Measurements from ENCODE around the gene C17orf75.

C17orf75 gene

DNA sequence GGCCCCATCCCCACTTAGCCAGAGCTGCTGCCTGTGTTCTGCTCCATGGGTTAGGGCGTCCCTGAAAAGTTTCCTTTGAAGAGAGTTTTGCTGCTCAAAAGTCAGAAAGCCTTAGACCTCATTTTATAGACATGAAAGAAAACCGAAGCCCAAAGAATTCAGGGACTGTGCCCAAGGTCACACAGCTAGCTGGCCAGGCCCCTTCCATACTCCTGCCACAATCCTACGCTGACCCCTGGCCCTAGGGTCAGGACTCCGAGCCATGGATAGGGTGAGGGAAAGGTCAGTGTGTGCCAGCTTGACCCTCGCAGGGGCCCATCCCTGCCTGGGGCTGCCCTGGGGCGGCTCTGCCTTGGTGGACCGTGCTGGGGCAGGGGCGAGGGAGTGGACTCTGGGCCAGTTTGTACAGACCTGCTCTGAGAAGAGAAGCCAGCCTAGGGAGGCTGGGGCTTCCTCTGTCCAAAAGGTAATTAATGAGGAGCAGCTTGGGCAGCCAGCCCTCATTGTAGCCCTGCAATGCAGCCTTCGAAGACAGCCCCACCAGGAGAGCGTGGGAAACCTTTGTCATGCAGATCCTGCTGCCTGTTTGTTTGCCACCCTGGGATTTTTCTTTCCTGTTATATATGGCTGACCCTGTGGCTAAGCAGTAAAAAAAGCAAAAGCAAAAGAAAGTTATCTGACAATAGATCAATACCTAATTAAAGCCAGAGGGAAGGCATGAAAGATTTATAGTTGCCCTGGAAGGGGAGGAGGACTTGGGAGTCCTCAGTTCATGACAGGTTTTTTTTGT lies 38.9 kb downstream of the C17orf75 start:
- DNase-seq: no peak

- no peak for DNase-seq
Observed at GRCh38 chr17:32302037-32302436, 39.9 kb downstream of the C17orf75 start.

- DNase-seq: no peak
Observed at GRCh38 chr17:32299580-32300164, 42.3 kb downstream of the C17orf75 start.

GRCh38 chr17:32298721-32299579 lies 43.0 kb downstream of the C17orf75 start:
- DNase-seq: no peak

- DNase-seq: no peak
Observed at GRCh38 chr17:32298298-32298697, 43.7 kb downstream of the C17orf75 start.

GRCh38 chr17:32297860-32298259 lies 44.1 kb downstream of the C17orf75 start:
- no peak for DNase-seq

DNA sequence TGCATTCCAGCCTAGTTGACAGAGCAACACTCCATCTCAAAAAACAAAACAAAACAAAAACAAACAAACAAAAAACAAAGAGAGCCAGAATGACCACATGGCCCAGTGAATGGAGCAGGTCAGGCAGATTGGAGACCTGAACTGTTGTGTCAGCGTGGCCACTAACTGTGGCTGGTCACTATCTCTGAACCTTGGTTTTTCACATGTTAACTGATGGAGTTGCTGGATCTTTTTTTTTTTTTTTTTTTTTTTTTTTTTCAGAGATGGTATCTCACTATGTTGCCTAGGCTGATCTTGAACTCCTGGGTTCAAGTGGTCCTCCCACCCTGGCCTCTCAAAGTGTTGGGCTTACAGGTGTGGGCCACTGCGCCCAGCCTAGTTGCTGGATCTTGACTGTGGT lies 44.5 kb downstream of the C17orf75 start:
- DNase-seq: no peak

- no peak for DNase-seq
Observed at GRCh38 chr17:32292094-32292493, 49.9 kb downstream of the C17orf75 start.

GRCh38 chr17:32289471-32290070 lies 52.4 kb downstream of the C17orf75 start:
- DNase-seq: no peak

DNA sequence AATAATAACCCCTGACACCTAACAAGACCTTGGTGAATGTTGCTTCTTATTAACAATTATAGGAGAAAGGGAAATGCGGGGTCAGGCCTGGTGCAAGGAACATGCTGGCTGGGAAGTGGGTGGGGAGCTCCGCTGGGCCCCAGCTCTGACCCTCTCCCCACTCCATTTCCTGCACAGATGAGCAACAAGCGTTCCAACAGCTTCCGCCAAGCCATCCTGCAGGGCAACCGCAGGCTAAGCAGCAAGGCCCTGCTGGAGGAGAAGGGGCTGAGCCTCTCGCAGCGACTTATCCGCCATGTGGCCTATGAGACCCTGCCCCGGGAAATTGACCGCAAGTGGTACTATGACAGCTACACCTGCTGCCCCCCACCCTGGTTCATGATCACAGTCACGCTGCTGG lies 53.4 kb downstream of the C17orf75 start:
- no peak for DNase-seq

- DNase-seq: no peak
Observed at GRCh38 chr17:32287804-32288511, 54.0 kb downstream of the C17orf75 start.

DNA sequence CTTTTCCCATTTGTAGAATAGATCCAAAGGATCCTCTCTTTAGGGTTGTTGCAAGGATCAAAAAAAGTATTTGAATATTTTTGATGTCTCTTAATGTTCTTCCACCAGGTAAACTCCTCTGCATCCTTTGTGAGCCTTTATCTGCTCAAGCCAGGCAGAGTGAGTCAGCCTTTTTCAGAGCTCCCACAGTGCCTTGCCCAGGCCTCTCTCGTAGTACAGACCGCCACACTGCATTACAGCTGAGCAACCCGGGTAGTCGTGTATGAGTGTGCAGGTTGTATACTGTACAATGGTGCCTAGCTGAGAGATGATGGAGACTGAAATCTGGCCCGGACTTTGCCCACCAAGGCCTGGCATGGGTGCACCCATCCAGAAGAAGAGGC lies 55.5 kb downstream of the C17orf75 start:
- no peak for DNase-seq

- DNase-seq: no peak
Observed at GRCh38 chr17:32285746-32286517, 56.0 kb downstream of the C17orf75 start.

GRCh38 chr17:32285306-32285705 lies 56.7 kb downstream of the C17orf75 start:
- DNase-seq: no peak

DNA sequence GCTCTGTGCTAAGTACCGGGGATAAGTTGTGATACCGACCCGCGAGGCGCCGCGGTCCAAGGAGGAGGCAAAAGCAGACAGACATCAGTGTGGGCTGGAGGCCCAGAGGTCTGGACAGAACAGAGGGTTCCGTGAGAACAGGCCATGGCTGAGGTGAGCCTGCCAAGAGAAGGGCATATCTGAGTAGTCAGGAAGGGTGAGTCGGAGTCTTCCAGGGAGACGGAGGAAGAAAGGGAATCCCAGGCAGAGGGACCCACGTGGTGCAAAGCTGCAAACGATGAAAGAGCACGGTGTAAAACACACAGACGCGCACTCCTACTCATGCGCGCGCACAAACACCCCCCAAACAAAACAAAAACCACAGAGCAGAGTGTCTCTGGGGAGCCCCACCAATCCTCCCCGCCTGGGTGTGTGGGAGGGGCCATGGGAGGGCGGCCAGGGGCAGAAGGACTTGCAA lies 58.2 kb downstream of the C17orf75 start:
- no peak for DNase-seq

DNA sequence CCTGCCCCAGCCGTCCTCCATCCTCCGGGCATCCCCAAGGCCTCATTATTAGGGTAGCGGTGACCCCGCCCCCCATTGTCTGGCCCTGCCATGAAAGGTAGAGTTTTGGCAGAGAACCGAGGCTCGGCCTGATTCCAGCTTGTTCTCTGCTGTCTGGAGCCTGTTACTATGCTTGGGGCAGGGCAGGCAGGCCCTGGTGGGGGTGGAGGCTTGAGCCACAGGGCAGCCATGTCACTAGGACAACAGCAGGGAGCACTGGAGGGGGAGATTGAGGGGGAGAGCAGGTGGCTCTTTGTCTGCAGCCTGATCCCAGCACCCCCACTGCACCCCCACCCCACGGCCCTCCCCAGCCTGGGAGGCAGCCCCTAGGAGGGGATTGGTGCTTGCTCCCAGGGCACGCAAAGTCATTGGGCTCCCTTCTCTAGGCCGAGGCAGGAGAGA lies 60.9 kb downstream of the C17orf75 start:
- DNase-seq: no peak

DNA sequence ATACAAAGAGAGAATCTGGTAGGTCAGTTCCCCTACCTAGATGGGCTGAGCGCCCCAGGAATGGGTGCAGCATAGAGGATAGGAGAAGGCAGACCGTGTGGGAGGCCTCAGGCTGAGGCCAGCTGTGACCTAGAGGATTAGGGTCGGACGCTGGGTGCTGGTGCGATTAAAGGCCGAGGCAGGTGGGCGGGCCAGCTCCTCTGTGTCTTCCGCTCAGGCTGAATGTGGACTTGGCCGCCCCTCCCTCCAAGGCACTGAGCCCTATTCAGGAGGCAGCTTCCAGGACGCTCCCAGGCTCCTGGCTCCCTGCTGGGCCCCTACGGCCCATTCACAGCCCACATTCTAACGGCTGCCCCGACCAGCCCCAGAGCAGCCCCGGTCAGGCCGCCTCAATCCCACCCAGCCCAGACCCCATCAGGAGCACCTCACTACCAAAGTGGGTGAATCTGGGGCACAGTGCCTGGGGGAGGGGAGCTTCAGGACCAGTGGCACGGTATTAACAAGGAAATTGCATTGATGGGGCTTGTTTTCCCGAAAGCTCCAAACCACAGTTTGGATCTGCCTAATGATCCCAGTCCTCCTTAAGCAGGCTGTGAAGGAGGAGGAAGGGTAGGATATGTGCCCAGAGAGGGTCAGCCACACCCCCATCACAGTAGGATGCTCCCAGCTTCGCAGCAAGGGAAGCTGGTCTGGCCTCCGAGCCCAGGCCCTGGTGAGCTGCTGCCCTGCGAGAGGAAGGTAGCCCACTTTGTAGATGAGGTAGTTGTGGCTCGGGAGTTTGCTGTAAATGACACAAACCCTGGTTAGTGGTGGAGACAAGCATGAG lies 61.9 kb downstream of the C17orf75 start:
- no peak for DNase-seq

- no peak for DNase-seq
Observed at GRCh38 chr17:32278815-32279214, 63.2 kb downstream of the C17orf75 start.
